DMS114 treated with DMSO at 0.1 percent for 48 hours (cell line): Measurements from ENCODE around the gene MYH7.
A peak's percentile ranks its signal among the peaks of the same experiment; 100 is the strongest.
"Not testable (repeated sequence)": the region's sequence is repeated elsewhere in the genome, so short reads cannot be mapped to it uniquely, and the experiment has no call there.

ENCODE experiments used
- DNase-seq: peaks from one replicate; lab custom pipeline; 2025; ENCODE audit not compliant: unreplicated experiment; lab: John Stamatoyannopoulos, UW

The MYH7 gene

DNA sequence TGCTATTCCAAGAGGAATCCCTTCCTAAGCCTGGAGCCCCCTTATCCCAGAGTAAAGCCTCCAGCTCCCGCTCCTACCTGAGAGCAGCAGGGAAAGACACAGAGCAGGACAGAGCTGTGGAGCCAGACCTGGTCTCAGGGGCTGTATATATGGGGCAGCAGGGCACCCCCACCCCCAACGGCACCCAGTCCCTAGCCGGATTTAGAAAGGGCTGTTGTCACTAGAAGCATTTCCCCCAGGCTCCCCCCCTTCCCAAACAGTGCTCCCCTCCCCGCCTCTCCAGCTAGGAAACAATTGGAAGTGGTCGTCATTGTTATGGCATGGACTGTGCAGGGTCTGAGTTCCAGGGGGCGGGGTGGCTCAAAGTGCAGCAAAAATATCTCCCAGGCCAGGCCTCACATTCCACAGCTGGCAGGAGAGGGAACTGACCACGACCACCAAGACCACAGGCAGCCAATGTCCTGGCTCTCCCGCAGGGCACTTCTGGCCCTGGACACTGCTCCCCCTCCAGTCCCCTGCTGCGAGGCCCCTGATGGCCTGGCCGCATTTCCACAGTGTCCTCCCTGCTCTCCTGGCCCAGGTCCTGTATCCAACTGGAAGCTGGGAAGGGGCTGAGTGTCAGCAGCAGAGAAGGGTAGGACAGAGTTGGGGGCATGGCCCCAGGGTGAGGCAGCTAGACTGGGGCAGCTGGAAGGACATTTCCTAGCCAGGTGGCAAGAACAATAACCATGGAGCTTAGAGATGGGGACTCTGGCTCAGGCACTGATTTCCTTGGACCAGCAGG is at the start of gene MYH7:
Gene MYH7 (minus strand): TSS at position 118 of the 784 bp plus-strand sequence. CDS start 1,928 bp downstream, outside the sequence.
- DNase-seq: no peak

DNA sequence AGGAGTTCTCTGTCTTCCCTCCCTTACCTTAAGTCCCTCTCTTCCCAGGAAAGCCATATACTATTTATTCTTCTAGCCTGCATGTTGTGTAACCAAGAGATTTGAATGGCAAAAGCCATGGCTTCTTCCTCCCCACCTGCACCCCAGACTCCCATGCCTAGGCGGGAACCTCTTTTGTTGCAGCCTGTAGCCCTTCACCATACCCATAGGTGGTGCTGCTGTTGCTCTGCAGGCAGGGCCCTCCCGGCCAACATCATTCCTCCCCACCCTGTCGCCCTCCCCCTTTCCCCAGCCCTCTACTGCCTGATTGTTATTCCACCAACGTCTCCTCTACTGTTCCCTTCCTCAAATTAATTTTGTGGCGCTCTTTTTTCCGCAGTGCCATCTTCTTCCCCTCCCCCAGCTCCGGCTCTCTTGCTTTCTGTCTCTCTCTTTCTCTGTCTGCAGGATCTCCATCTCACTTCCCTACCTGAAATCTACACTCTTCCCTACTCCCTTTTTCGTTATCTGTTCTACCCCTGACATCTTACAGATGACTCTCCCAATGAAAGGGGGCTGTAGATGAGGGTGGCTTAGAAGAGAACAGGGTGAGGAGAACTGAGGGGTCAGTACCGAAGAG is 47.9 kb upstream of the MYH7 start:
- no peak for DNase-seq

DNA sequence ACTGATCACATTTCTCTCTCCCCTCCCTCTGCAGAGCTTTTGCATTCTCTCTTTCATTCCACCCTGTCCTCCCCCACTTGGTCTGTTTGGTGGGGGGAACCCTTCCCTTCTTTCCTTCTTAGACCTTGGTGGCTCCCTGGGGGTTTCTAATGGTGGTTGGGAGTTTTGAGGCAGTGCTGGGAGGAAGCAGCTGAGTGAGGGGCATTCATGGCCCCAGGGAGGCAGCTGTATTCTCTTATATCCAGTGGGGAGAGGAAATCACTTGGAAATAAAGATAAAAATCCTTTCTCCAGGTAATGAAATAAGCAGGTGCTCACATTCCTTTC is 47.3 kb upstream of the MYH7 start:
- no peak for DNase-seq

DNA sequence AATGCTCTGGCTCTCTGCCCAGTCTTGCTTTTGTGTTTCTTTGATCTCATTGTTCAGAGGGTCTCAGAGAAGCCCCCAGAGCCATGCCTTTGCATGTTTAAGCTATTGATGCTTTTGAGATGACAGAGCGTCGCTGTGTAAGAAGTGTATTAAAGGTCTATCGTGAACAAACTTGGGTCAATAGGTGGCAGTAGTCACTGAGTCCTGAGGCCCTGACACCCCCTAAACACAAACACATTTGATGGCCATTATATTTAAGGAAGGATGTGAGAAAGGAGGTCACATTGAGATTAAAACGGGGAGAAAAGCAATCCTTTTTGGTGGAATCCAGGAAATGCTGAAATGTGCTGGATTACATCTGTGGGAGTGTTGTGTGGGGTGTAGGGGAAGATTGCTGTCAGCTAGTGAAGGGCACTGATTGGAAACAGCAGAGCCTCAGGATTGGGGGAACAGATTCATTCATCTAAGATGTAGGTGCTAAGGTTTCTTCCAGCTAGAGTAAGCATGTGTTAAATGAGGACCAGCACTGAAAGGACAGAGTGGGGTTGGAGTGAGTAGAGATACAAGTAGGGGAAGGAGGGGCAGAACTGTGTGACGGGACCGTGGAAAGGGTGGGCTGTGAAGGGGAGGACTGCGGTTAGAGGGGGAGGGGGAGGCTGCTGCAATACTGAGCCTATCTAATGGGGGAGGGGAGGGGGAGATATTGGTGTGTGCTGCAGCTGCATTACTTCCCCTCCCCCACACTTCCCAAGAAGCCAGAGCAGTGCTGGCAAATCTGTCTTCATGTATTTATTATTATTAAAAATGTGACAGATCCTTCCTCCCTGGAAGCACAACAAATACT is 46.7 kb upstream of the MYH7 start:
- no peak for DNase-seq

DNA sequence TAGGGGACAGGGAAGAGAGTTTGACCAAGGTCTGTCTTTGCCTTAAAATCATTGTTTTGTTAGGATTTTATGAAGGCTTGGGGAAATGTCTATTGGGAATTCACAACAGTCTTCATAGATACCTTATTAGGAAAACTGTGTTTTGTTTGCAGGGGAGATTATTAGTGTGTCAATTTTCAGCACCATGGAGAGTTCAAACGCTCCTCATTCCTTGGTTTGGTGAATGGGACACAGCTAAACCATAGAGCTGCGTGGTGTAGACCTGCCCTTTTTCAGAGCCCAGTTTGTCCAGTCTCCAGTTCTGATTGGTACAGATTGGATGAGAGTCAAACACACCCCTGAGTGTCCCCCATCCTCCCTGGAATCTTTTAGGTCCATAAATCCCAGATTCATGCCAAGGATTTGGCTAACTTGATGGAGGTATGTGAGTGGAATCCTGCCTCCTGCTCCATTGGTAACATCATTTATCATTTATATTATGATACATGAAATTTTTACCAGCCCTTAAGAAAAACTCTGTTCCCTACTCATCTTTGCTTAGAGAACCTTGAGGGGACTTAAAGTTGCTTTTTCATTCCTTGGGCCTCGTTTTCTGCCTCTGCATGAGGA is 46.0 kb upstream of the MYH7 start:
- no peak for DNase-seq

DNA sequence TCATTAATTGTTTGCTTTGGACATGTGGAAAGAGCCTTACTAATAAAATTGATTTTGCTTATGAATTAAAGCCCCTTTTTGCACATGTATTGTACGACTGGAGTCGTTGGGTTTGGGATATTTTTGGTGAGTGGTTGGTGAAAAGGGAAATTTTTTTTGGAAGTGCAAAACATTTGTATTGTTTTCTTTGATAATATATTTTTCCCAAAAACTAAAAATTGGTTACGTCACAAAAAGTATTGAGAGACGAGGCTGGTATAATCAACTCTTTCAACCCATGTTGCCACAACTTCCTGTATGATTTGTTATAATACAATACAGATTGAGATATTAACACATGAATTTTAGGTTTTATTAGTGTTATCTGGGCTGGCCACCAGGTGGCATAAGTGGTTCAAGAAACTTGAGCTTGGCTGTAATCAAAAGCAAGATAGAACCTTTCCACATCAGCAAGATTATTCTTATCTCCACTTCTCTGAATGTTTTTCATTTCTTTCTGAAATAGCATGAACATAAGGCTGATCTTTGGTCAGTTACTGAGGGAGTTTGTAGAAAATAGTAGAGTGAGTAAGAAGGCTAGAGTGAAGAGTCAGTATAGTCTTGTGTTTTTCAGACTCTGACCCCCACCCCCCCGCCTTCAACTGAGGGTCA is 42.8 kb upstream of the MYH7 start:
- peak; percentile 17 for DNase-seq

DNA sequence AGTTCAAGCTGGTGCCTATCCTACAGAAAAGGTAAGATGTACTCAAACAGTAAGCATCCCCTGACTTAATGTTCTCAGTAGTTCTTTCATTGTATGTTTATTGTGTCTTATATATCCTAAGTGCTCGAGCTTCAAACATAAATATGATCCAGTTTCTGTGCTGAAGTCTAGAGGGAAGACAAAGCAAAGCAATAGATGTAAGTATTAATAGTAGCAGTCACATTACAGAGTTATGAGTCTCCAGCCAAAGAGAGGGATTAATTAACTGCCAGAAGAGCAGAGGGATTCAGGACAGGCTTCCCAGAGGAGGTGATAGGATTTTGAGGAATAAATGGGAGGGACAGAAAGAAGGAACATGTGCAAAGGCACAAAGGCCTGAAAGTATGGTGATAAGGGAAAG is 35.5 kb upstream of the MYH7 start:
- no peak for DNase-seq

DNA sequence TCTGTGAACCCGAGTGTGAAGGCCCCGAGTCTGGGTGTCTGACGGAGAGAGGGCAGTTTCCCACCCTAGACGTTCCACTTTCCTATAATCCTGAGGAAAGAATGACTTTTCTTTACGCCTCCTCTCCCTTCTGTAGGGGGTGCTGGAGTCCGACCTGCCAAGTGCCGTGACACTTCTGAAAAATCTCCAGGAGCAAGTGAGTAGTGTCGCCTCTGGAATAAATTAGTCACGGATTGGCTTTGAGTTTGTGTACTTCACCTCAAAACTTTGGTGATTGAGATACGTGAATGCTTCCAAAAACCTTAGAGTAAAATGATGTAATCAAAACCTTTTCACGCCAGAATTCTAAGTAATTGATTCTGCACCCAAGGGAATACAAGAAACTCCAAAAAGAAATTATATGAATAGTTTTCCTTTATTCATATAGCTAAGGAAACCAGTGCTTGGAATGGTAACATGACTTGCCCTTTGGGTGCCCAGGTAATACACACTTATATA is 34.5 kb upstream of the MYH7 start:
- DNase-seq: no peak

DNA sequence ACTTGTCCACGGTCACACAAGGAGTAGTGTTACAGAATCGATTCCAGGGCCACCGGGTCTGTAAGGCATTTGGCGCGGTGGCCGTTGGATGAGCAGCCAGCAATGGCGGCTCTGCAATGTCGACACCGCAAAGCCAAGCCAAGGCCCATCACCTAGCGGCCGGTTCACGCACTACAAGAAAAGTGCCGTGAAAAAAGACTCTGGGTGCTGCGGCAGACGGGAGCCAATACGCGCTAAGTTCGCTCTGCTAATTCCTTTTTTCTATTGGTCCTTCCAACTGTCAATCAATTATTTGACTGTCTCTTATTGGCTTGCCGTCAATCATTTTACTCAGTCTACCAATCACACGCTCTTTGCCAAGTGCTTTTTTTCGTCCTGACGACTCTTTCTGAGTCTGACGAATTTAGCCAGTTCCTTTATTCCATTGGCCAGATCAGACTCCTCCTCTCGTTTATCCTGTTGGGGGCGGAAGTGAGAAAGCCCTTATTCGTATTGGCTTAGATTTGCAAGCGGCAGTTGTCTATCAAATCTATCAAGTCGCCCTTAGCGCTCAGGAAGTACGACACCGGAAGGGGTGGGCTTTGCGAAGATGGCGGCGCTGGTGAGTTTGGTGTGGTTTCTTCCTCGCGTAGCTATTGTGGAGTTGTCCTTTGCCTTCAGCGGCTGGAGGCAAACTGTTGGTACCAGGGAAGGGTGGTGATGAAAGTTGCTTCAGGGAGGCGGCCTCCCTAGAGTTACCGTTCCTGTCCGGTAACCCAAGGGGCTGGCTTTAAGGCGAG is 33.9 kb upstream of the MYH7 start, which contains the start of gene NGDN:
Gene NGDN (plus strand): TSS at position 577 of the 779 bp plus-strand sequence. CDS start 13 bp downstream, at position 590.
- peak; percentile 99 for DNase-seq

DNA sequence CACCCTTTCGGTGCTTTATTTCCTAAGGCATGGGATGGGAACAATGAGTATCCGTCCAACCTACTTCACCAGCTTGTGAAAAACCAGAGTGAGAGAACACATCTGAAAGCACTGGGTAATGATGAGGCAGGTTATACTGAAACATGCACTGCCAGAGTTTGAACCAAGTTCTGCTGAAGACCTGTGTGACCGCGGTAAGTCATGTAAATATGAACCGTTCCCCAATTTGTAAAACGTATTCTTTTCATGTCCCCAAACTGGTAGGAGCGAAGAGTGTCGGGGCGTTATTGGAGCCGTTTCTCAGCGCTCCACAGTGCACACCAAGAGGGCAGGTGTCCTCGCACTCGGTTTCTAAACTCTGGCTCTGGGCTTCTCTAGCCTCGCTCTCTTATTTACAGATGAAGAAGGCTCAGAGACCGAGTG is 33.3 kb upstream of the MYH7 start:
- DNase-seq: no peak

DNA sequence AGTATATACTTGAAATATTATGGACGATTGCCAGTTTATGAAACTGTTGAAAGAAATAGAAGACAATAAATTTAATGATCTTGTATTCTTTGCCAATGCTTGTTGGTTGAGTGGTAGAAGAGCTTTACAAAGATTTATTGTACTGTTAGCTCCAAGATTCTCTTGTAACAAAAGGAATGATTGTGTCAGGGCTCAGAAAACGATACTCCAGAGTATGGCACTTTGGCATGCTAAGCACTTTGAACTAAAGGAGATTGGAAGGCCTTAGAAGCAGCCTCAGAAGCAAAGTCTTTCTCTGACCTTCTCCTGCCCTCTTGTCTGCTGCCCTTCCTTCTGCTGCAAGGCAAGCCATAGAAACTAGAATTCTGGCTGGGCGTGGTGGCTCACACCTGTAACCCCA is 29.8 kb upstream of the MYH7 start:
- no peak for DNase-seq

DNA sequence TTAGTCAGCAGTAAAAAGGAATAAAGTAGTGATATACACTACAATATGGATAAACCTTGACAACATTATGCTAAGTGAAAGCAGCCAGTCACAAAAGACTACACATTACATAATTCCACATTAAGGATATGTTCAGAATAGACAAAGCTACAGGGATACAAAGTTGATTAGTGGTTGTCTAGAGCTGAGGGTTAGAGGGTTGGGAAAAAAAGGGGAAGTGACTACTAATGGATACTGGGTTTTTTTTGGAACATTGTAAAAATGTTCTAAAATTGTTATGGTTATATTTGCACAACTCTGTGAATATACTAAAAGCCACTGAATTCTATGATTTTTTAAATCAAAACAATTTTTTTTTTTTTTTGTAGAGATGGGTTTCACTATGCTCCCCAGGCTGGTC is 29.2 kb upstream of the MYH7 start:
- DNase-seq: no peak

DNA sequence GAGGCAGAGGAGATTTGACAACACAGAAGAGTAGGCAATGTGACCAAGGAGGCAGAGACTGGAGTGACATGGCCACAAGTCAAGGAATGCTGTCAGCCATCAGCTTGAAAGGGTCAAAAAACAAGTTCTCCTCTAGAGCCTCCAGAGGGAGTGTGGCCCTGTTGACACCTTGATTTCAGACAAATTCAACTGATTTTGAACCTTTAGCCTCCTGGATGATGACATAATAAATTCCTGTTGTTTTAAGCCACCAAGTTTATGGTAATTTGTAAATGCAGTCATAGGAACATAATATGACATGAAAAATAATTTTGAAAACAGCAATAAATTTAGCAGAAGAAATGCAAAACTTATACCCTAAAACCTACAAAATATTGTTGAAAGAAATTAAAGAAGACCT is 25.5 kb upstream of the MYH7 start:
- no peak for DNase-seq

DNA sequence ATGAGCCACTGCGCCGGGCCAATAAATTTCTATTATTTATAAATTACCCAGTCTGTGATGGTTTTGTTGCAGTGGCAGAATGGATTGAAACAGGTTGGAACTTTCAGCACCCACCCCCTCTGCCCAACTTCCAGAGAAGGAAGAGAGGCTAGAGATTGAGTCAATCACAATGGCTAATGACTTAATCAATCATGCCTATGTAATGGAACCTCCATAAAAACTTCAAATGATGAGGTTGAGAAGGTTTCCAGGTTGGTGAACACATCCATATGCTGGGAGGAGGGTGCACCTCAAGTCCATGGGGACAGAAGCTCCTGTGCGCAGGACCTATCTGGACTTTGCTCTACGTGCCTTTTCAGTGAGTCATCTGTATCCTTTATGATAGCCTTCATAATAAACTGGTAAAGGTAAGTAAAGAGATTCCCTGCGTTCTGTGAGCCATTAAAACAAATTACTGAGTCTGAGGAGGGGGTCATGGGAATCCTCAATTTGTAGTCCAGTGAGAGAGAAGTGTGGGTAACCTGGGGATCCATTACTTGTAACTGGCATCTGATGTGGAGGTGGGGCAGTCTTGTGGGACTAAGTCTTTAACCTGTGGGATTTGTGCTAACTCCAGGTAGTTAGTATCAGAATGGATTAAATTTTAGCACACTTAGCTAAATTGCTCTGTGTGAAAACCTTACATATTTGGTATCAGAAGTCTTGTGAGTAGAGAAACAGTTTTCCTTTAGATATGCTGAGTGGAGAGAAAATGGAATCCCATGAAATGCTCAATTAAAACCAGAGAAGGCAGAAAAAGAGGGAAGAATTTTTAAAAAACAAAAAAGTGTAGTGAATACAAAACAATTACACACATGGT is 22.4 kb upstream of the MYH7 start:
- no peak for DNase-seq

DNA sequence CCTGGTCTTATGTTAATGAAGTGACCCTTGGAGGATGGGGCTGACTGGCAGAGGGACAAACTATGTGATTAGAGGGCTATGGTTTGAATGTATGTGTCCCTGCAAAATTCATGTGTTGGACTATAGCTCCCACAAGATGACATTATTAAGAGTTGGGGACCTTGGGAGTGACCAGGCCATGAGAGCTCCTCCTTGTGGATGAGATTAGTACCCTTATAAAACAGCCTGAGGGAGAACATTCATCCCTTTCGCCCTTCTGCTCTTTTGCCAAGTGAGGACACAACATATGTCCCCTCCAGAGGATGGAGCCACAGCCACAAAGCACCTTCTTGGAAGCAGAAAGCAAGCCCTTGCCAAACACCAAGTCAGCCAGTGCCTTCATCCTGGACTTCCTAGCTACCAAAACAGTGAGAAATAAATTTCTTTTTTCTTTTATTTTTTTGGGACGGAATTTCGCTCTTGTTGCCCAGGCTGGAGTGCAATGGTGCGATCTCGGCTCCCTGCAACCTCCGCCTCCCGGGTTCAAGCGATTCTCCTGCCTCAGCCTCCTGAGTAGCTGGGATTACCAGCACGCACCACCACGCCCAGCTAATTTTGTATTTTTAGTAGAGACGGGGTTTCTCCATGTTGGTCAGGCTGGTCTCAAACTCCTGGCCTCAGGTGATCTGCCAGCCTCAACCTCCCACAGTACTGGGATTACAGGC is 21.6 kb upstream of the MYH7 start:
- not testable (repeated sequence) for DNase-seq

DNA sequence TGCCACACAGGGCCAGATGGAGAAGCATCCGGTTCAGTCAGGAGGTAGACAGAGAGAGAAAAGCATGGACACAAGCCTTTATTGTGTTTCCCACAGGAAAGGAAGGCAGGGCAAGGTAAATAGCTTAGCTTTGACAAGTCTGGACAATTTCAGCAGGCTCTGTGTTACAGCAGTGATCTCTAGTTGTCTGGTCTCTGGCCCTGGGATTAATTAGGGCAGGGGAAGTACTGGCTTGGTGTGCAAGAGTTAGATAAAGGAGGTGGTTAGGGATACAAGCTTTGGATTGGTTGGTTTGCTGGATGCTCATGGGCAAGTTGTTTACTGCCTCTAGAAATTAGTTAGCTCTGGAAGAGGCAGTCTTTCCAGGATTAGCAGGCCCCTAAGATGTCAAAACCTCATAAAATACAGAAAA is 19.0 kb upstream of the MYH7 start:
- no peak for DNase-seq

DNA sequence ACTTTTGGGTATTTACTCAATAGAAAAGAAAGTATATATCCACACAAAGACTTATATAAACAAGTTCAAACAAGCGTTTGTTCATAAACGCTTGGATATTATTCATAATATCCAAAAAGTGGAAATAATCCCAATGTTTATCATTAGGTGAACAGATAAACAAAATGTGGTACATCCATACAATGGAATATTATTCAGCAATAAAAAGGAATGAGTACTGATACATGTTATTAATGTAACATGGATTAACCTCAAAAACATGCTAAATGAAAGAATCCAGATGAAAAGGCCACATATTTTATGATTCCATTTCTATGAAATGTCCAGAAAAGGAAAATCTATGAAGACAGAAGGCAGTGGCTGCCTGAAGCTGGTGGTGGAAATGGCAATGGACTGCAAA is 16.8 kb upstream of the MYH7 start:
- no peak for DNase-seq

DNA sequence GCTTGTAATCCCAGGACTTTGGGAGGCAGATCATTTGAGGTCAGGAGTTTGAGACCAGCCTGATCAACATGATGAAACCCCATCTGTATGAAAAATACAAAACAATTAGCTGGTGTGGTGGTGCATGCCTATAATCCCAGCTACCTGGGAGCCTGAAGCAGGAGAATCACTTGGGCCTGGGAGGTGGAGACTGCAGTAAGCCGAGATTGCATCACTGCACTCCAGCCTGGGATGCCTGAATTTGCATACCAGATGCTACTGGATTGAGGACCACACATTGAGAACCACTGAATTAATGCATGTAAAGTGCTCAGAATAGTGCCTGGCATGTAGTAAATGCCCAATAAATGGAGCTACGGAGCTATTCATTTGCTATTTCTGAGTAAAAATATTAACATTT is 14.9 kb upstream of the MYH7 start:
- no peak for DNase-seq
